Caco-2 (cell line): ENCODE data around the gene TENM3. TPM values are rescaled to one million over a fixed set of nuclear protein-coding genes. Genes with fewer than 3 reads are reported as not detected.

Experiments
- BruUV-seq: library from RNA; stranded (reverse); fragments of 400-500 nt; replicated peaks from 2 replicates; lab custom pipeline; 2021; lab: Mats Ljungman, UMichigan
- CTCF ChIA-PET: fragments of 300-600 bp; sonication (Branson Sonifier 250); formaldehyde crosslinking; loops from one replicate; lab custom pipeline; 2022; ENCODE audit warnings: antibody characterized with exemption; lab: Charles Lee
- POLR2A ChIA-PET: fragments of 300-600 bp; sonication (Branson Sonifier 250); formaldehyde crosslinking; loops from one replicate; lab custom pipeline; 2022; ENCODE audit warnings: antibody characterized with exemption; lab: Charles Lee
- DNase-seq, 2 experiments: peaks; one replicate each; pipeline versions ENCODE4 v3.0.0 to v3.0.0-alpha.2; 2020 to 2022
- H3K27me3 ChIP-seq: replicated peaks from 2 replicates; pipeline ENCODE4 v1.6.0; 2011; ENCODE audit warnings: low read length; ENCODE audit not compliant: control insufficient read depth, insufficient read depth
- H3K36me3 ChIP-seq: 2 replicates; pipeline ENCODE4 v1.5.1; 2011; ENCODE audit warnings: low read length; ENCODE audit not compliant: control insufficient read depth, insufficient read depth
- H3K4me1 ChIP-seq: fragments of 250-450 bp; sonication (Bioruptor Pico); 2 replicates; pipeline ENCODE4 v1.5.1; 2020; ENCODE audit warnings: mild to moderate bottlenecking
- H3K4me3 ChIP-seq: 2 replicates; pipeline ENCODE4 v1.5.1; 2011; ENCODE audit warnings: low read depth, mild to moderate bottlenecking, control low read depth, low read length
- H3K9me3 ChIP-seq: fragments of 250-450 bp; sonication (Bioruptor Pico); 2 replicates; pipeline ENCODE4 v1.5.1; 2020; ENCODE audit warnings: mild to moderate bottlenecking, moderate library complexity
- H3K27ac Mint-ChIP-seq: one replicate; pipeline ENCODE4 v1.8.0; 2022; ENCODE audit warnings: mixed read lengths; ENCODE audit not compliant: unreplicated experiment
- H3K27me3 Mint-ChIP-seq: one replicate; pipeline ENCODE4 v1.8.0; 2022; ENCODE audit warnings: mixed read lengths; ENCODE audit not compliant: insufficient read depth, unreplicated experiment
- H3K36me3 Mint-ChIP-seq: one replicate; pipeline ENCODE4 v1.8.0; 2022; ENCODE audit warnings: mild to moderate bottlenecking, mixed read lengths; ENCODE audit not compliant: insufficient read depth, unreplicated experiment
- H3K4me1 Mint-ChIP-seq: one replicate; pipeline ENCODE4 v1.8.0; 2022; ENCODE audit warnings: low read depth, mixed read lengths; ENCODE audit not compliant: unreplicated experiment
- H3K4me3 Mint-ChIP-seq: one replicate; pipeline ENCODE4 v1.8.0; 2022; ENCODE audit warnings: mild to moderate bottlenecking, moderate library complexity, mixed read lengths; ENCODE audit not compliant: unreplicated experiment
- H3K9me3 Mint-ChIP-seq: one replicate; pipeline ENCODE4 v1.8.0; 2022; ENCODE audit warnings: mixed read lengths; ENCODE audit not compliant: unreplicated experiment
- intact Hi-C: fragments of 100-400 bp; cut with micrococcal nuclease; formaldehyde crosslinking; loops from one replicate; pipeline ENCODE4 v1.10.0; 2022; ENCODE audit not compliant: unreplicated experiment
- total RNA-seq: library from RNA; stranded (reverse); gene quantifications from 2 replicates; pipeline ENCODE4 v1.2.3, GENCODE V29; 2022
- TF ChIP-seq, protein P1 (sequence below), 2 experiments: fragments of 200-600 bp in 1 of 2; IDR thresholded peaks; 1 replicate in 1 of 2; 2 replicates in 1 of 2; pipeline versions ENCODE4 v1.5.1 to v1.8.0; 2011 to 2022; ENCODE audit warnings: antibody characterized with exemption in 1 of 2, control low read depth in 1 of 2, inconsistent platforms in 1 of 2, low read depth in 1 of 2, low read length in 1 of 2, mild to moderate bottlenecking in 1 of 2, moderate library complexity in 1 of 2; ENCODE audit not compliant: insufficient read depth in 1 of 2, severe bottlenecking in 1 of 2, unreplicated experiment in 1 of 2

TENM3 gene
- total RNA-seq, 1 experiment from 2014 or later = 94.7 TPM

GRCh38 chr4:182205306-182205705 is 37.9 kb upstream of the TENM3 start:
- intact Hi-C loops = loop anchor here (5.0 kb wide), 1 partner anchor 63 kb away; no protein-coding TSS in a partner anchor
- CTCF ChIA-PET = no interaction called here
- no peaks in the 10 kb centered on the region for H3K9me3 Mint-ChIP-seq
- no peak for DNase-seq
- no peak overlapping the region for H3K4me3 ChIP-seq
- H3K4me1 ChIP-seq = peaks cover 56% of the 10 kb centered on the region
- no peaks in the 10 kb centered on the region for H3K36me3 ChIP-seq
- BruUV-seq = no TSS peak
- H3K4me1 Mint-ChIP-seq = peaks cover 44% of the 10 kb centered on the region
- no peaks in the 10 kb centered on the region for H3K9me3 ChIP-seq
- no peak overlapping the region for H3K4me3 Mint-ChIP-seq
- H3K27ac Mint-ChIP-seq = peak overlapping the region; percentile 63
- POLR2A ChIA-PET = interaction anchor here (0.5 kb wide), 2 partner anchors 27 to 240 kb away, joined by 3 read pairs; no protein-coding TSS in a partner anchor
- peaks cover 6% of the 10 kb centered on the region for H3K36me3 Mint-ChIP-seq
- no peaks in the 10 kb centered on the region for H3K27me3 Mint-ChIP-seq
- TF ChIP-seq, protein P1, sequence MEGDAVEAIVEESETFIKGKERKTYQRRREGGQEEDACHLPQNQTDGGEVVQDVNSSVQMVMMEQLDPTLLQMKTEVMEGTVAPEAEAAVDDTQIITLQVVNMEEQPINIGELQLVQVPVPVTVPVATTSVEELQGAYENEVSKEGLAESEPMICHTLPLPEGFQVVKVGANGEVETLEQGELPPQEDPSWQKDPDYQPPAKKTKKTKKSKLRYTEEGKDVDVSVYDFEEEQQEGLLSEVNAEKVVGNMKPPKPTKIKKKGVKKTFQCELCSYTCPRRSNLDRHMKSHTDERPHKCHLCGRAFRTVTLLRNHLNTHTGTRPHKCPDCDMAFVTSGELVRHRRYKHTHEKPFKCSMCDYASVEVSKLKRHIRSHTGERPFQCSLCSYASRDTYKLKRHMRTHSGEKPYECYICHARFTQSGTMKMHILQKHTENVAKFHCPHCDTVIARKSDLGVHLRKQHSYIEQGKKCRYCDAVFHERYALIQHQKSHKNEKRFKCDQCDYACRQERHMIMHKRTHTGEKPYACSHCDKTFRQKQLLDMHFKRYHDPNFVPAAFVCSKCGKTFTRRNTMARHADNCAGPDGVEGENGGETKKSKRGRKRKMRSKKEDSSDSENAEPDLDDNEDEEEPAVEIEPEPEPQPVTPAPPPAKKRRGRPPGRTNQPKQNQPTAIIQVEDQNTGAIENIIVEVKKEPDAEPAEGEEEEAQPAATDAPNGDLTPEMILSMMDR (IDR thresholded peaks at IDR 0.05; ENCODE audit: insufficient read depth in 1 of 2, low read depth in 1 of 2, low read length in 1 of 2, severe bottlenecking in 1 of 2, unreplicated experiment in 1 of 2) = no peak
- no peaks in the 10 kb centered on the region for H3K27me3 ChIP-seq

DNA sequence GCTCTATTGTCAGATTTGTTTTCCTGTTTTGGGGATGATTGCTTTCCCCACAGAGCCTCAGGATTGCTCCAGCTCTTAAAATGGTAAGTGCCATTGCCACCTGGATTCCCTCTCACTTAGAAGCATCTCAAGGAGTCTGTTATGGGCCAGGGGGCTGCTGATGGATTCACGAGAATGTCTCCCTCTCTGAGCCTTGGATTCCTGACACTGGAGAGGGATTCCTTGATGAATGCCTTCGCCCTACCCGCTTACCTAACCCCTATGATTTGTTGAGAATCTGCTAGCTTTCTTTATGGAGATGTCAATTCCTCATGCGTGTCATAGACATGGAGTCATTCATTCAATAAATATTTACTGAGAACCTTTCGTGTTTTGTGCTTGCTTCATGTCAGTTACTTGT is 36.9 kb upstream of the TENM3 start:
- POLR2A ChIA-PET = no interaction called here
- DNase-seq = no peak
- Mint-ChIP-seq H3K9me3 (no peaks in the 10 kb centered on the region), H3K4me3 (no peak overlapping the region), H3K4me1 (peaks cover 46% of the 10 kb centered on the region), H3K36me3 (peaks cover 13% of the 10 kb centered on the region), H3K27me3 (no peaks in the 10 kb centered on the region), H3K27ac (peak overlapping the region; percentile 90)
- Histone ChIP-seq H3K9me3 (no peaks in the 10 kb centered on the region), H3K27me3 (no peaks in the 10 kb centered on the region), H3K4me1 (peaks cover 56% of the 10 kb centered on the region), H3K36me3 (no peaks in the 10 kb centered on the region), H3K4me3 (no peak overlapping the region)
- BruUV-seq = no TSS peak
- CTCF ChIA-PET = no interaction called here
- TF ChIP-seq, protein P1 (IDR thresholded peaks at IDR 0.05; ENCODE audit: insufficient read depth in 1 of 2, low read depth in 1 of 2, low read length in 1 of 2, severe bottlenecking in 1 of 2, unreplicated experiment in 1 of 2) = no peak
- intact Hi-C loops = loop anchor here (2.0 to 5.0 kb wide), 2 partner anchors 17 to 64 kb away; no protein-coding TSS in a partner anchor

DNA sequence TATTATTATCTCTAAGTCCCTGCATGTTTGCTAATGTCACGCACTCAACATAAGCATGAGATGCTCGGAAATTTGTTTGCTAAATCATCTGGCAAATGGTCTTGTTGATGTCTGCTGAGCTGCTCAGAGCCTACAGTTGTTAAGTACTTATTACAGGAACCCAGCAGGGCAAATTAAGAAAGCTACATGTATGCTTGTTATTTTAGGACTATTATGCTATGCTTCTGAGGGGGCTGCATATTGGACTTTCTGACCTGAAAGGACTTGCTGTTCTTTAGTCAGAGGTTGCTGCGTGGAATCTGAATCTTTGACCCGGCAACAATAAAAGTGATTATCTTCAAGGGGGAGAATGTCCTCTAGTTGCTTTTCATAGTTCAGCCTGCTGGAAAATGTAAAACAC is 36.3 kb upstream of the TENM3 start:
- BruUV-seq = no TSS peak
- peaks cover 13% of the 10 kb centered on the region for H3K36me3 Mint-ChIP-seq
- no peak overlapping the region for H3K4me3 Mint-ChIP-seq
- no peak overlapping the region for H3K4me3 ChIP-seq
- no peaks in the 10 kb centered on the region for H3K27me3 ChIP-seq
- peak overlapping the region; percentile 90 for H3K27ac Mint-ChIP-seq
- peaks cover 42% of the 10 kb centered on the region for H3K4me1 Mint-ChIP-seq
- TF ChIP-seq, protein P1 (IDR thresholded peaks at IDR 0.05; ENCODE audit: insufficient read depth in 1 of 2, low read depth in 1 of 2, low read length in 1 of 2, severe bottlenecking in 1 of 2, unreplicated experiment in 1 of 2) = no peak
- ChIA-PET POLR2A (no interaction called here), CTCF (no interaction called here)
- peaks cover 56% of the 10 kb centered on the region for H3K4me1 ChIP-seq
- no peak for DNase-seq
- intact Hi-C loops = loop anchor here (2.0 to 5.0 kb wide), 2 partner anchors 16 to 65 kb away; no protein-coding TSS in a partner anchor
- no peaks in the 10 kb centered on the region for H3K27me3 Mint-ChIP-seq
- no peaks in the 10 kb centered on the region for H3K36me3 ChIP-seq
- no peaks in the 10 kb centered on the region for H3K9me3 ChIP-seq
- no peaks in the 10 kb centered on the region for H3K9me3 Mint-ChIP-seq
